PC-9 (cell line): ENCODE results near the gene POMT2. TPM values are rescaled to one million over a fixed set of nuclear protein-coding genes. Genes with fewer than 3 reads are reported as not detected.

ENCODE experiments used
- BruUV-seq: library from RNA; stranded (reverse); fragments of 400-500 nt; replicated peaks from 2 replicates; lab custom pipeline; 2021; lab: Mats Ljungman, UMichigan
- CTCF ChIA-PET: fragments of 300-600 bp; sonication (Branson Sonifier 250); formaldehyde crosslinking; loops from one replicate; lab custom pipeline; 2022; ENCODE audit warnings: antibody characterized with exemption; lab: Charles Lee
- POLR2A ChIA-PET: fragments of 300-600 bp; sonication (Branson Sonifier 250); formaldehyde crosslinking; loops from one replicate; lab custom pipeline; 2022; ENCODE audit warnings: antibody characterized with exemption; ENCODE audit not compliant: unreplicated experiment; lab: Charles Lee
- DNase-seq, 2 experiments: peaks; one replicate each; pipeline versions ENCODE4 v3.0.0 to v3.0.0-alpha.2; 2015 to 2022; ENCODE audit warnings: mixed read lengths in 1 of 2
- H2AFZ ChIP-seq: fragments of 200-600 bp; sonication (generic); 2 replicates; pipeline ENCODE4 v1.8.1; 2017; ENCODE audit warnings: antibody characterized with exemption
- H3F3A ChIP-seq: fragments of 200-600 bp; sonication (generic); 2 replicates; pipeline ENCODE4 v1.8.1; 2017; ENCODE audit warnings: antibody characterized with exemption, mild to moderate bottlenecking, low read depth; ENCODE audit not compliant: insufficient read depth
- H3K27ac ChIP-seq: fragments of 200-600 bp; sonication (generic); 2 replicates; pipeline ENCODE4 v1.6.1; 2016; ENCODE audit warnings: mixed run types
- H3K27me3 ChIP-seq: fragments of 200-600 bp; sonication (generic); 2 replicates; pipeline ENCODE4 v1.6.1; 2016; ENCODE audit warnings: low read depth, mixed run types; ENCODE audit not compliant: insufficient read depth
- H3K36me3 ChIP-seq: fragments of 200-600 bp; sonication (generic); 2 replicates; pipeline ENCODE4 v1.6.1; 2016; ENCODE audit warnings: low read depth, mixed run types
- H3K4me1 ChIP-seq: fragments of 200-600 bp; sonication (generic); replicated peaks from 2 replicates; pipeline ENCODE4 v1.6.1; 2016; ENCODE audit warnings: mixed run types; ENCODE audit not compliant: insufficient read depth
- H3K4me2 ChIP-seq: fragments of 200-600 bp; sonication (generic); 2 replicates; pipeline ENCODE4 v1.6.1; 2017; ENCODE audit warnings: mixed run types
- H3K4me3 ChIP-seq: fragments of 200-600 bp; sonication (generic); 2 replicates; pipeline ENCODE4 v1.6.1; 2016; ENCODE audit warnings: mixed run types
- H3K79me2 ChIP-seq: fragments of 200-600 bp; sonication (generic); 2 replicates; pipeline ENCODE4 v1.6.1; 2017; ENCODE audit warnings: low read depth, mixed run types
- H3K9me2 ChIP-seq: fragments of 200-600 bp; sonication (generic); 2 replicates; pipeline ENCODE4 v1.8.1; 2017; ENCODE audit warnings: mild to moderate bottlenecking; ENCODE audit not compliant: insufficient read depth
- H3K9me3 ChIP-seq: fragments of 200-600 bp; sonication (generic); 2 replicates; pipeline ENCODE4 v1.8.1; 2016; ENCODE audit warnings: low read depth; ENCODE audit not compliant: insufficient read depth
- H4K20me1 ChIP-seq: fragments of 200-600 bp; sonication (generic); 2 replicates; pipeline ENCODE4 v1.8.1; 2017; ENCODE audit not compliant: insufficient read depth
- CTCF ChIP-seq: fragments of 200-600 bp; sonication (generic); conservative IDR thresholded peaks from 2 replicates; pipeline ENCODE4 v1.6.1; 2017; ENCODE audit warnings: mixed run types, antibody characterized with exemption, mild to moderate bottlenecking, moderate library complexity
- EZH2 ChIP-seq: fragments of 200-600 bp; sonication (generic); IDR thresholded peaks from 2 replicates; pipeline ENCODE4 v1.8.0; 2017; ENCODE audit warnings: antibody characterized with exemption, low read depth
- intact Hi-C: fragments of 100-400 bp; cut with micrococcal nuclease; formaldehyde crosslinking; loops from one replicate; pipeline ENCODE4 v1.10.0; 2022; ENCODE audit not compliant: unreplicated experiment
- total RNA-seq: library from RNA; stranded (reverse); gene quantifications from 2 replicates; pipeline ENCODE4 v1.2.3, GENCODE V29; 2021

The POMT2 gene
- total RNA-seq, 1 experiment from 2014 or later, result 96.5 TPM

GRCh38 chr14:77245820-77246219, 74.9 kb downstream of the POMT2 start:
- ChIA-PET POLR2A (no interaction called here), CTCF (no interaction called here)

DNA sequence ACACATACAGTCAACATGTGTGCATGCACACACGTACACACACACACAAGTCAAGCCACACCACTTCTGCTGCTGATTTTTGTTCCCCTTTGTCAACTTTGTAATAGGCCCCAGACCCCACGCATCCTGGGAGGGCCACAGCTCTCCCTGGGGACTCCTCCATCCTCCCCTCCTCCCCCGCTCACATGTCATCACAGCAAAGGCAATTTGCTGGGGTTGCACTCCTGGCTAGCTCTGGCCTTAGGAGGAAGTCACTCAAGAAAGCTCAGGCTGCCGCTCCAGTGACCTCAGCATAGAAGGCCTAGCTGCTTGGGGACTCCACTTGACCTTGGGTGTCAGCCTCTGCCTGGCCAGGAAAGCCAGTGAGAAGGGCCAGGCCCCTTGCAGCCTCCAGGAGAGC, 76.8 kb downstream of the POMT2 start:
- intact Hi-C loops, result no loop called here
- Histone ChIP-seq H3K9me2 (no peaks in the 10 kb centered on the region), H3F3A (no peaks in the 10 kb centered on the region), H4K20me1 (no peaks in the 10 kb centered on the region), H3K36me3 (no peaks in the 10 kb centered on the region), H3K9me3 (no peaks in the 10 kb centered on the region), H3K4me2 (no peak overlapping the region), H3K27me3 (peaks cover 99% of the 10 kb centered on the region), H3K4me1 (no peaks in the 10 kb centered on the region), H3K79me2 (no peaks in the 10 kb centered on the region), H2AFZ (no peak overlapping the region), H3K27ac (no peak overlapping the region), H3K4me3 (no peak overlapping the region)
- ChIA-PET POLR2A (no interaction called here), CTCF (no interaction called here)
- BruUV-seq, result no TSS peak
- no peak for DNase-seq
- no peak for TF ChIP-seq CTCF
- no peak for TF ChIP-seq EZH2

More at GRCh38 chr14:77245820-77246219, 74.9 kb downstream of the POMT2 start:
- no peaks in the 10 kb centered on the region for H3K4me1 ChIP-seq
- no peak overlapping the region for H2AFZ ChIP-seq
- no peaks in the 10 kb centered on the region for H3K79me2 ChIP-seq
- no peaks in the 10 kb centered on the region for H4K20me1 ChIP-seq
- H3K4me2 ChIP-seq, result no peak overlapping the region
- H3K4me3 ChIP-seq, result no peak overlapping the region
- BruUV-seq, result no TSS peak
- intact Hi-C loops, result no loop called here
- peaks cover 99% of the 10 kb centered on the region for H3K27me3 ChIP-seq
- H3K27ac ChIP-seq, result no peak overlapping the region
- H3K9me3 ChIP-seq, result no peaks in the 10 kb centered on the region
- TF ChIP-seq EZH2, result no peak
- no peak for TF ChIP-seq CTCF
- H3K9me2 ChIP-seq, result no peaks in the 10 kb centered on the region
- no peaks in the 10 kb centered on the region for H3F3A ChIP-seq
- DNase-seq, result no peak
- H3K36me3 ChIP-seq, result no peaks in the 10 kb centered on the region

- H3K4me2 ChIP-seq, result no peak overlapping the region
- DNase-seq, result no peak
- ChIA-PET CTCF (no interaction called here), POLR2A (no interaction called here)
- intact Hi-C loops, result no loop called here
- no peaks in the 10 kb centered on the region for H3K36me3 ChIP-seq
- H3K79me2 ChIP-seq, result no peaks in the 10 kb centered on the region
- no peaks in the 10 kb centered on the region for H3K9me2 ChIP-seq
- BruUV-seq, result no TSS peak
- H3F3A ChIP-seq, result no peaks in the 10 kb centered on the region
- H3K4me3 ChIP-seq, result no peak overlapping the region
- H4K20me1 ChIP-seq, result no peaks in the 10 kb centered on the region
- no peak for TF ChIP-seq EZH2
- TF ChIP-seq CTCF, result no peak
- no peak overlapping the region for H3K27ac ChIP-seq
- H3K27me3 ChIP-seq, result peaks cover 99% of the 10 kb centered on the region
- no peaks in the 10 kb centered on the region for H3K9me3 ChIP-seq
- no peak overlapping the region for H2AFZ ChIP-seq
- H3K4me1 ChIP-seq, result no peaks in the 10 kb centered on the region
Measured at GRCh38 chr14:77242752-77243151, 77.9 kb downstream of the POMT2 start.
